ENCODE data around the gene PTPRR. TPM values are rescaled to one million over a fixed set of nuclear protein-coding genes. Genes with fewer than 3 reads are reported as not detected.

Gene PTPRR
- total RNA-seq, 2 donors from 2014 or later = 0.33 to 0.78 TPM

GRCh38 chr12:70928071-70928470 is 7.5 kb upstream of the PTPRR start:
- no peaks in the 10 kb centered on the region for H3K36me3 ChIP-seq (replicated peaks in 1 of 2; ENCODE audit: insufficient read depth in 1 of 2, low read depth in 2 of 2)
- no peaks in the 10 kb centered on the region for H3K9me3 ChIP-seq
- 81 to 90% methylated on average over 1 of the region's 1 CpG for WGBS, 2 donors
- no peaks in the 10 kb centered on the region for H3K4me1 ChIP-seq
- no peaks in the 10 kb centered on the region for H3K27me3 ChIP-seq
- no peak for DNase-seq
- intact Hi-C loops (cut with DNase I) = no loop called here
- TF ChIP-seq, protein P1, sequence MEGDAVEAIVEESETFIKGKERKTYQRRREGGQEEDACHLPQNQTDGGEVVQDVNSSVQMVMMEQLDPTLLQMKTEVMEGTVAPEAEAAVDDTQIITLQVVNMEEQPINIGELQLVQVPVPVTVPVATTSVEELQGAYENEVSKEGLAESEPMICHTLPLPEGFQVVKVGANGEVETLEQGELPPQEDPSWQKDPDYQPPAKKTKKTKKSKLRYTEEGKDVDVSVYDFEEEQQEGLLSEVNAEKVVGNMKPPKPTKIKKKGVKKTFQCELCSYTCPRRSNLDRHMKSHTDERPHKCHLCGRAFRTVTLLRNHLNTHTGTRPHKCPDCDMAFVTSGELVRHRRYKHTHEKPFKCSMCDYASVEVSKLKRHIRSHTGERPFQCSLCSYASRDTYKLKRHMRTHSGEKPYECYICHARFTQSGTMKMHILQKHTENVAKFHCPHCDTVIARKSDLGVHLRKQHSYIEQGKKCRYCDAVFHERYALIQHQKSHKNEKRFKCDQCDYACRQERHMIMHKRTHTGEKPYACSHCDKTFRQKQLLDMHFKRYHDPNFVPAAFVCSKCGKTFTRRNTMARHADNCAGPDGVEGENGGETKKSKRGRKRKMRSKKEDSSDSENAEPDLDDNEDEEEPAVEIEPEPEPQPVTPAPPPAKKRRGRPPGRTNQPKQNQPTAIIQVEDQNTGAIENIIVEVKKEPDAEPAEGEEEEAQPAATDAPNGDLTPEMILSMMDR (IDR thresholded peaks at IDR 0.05) = no peak
- TF ChIP-seq POLR2A (IDR thresholded peaks at IDR 0.05) = no peak
- H3K27ac ChIP-seq = no peak overlapping the region
- no peak overlapping the region for H3K4me3 ChIP-seq
- ATAC-seq = no peak

DNA sequence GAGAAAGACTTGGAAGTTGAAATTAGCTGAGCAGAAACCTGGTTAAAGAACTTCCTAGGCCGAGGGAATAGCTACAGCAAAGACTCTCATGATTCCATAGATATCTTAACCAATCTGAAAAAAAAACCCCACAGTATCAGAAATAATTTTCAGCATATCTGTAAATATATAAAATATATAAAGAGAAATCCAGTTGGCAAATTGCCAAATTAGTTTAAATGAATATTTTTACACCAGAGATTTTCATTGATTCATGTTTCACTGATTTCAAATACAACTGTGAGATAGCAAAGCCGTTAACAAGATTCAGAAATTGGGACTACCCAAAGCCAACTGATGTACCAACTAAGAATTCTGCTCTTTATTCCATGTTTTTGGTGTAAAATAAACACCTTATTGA is 6.8 kb upstream of the PTPRR start:
- 75 to 77% methylated on average over 2 of the region's 2 CpGs for WGBS, 2 donors
- TF ChIP-seq, protein P1 (IDR thresholded peaks at IDR 0.05) = no peak
- no peak for TF ChIP-seq POLR2A (IDR thresholded peaks at IDR 0.05)
- intact Hi-C loops (cut with DNase I) = no loop called here
- Histone ChIP-seq H3K4me3 (no peak overlapping the region), H3K27me3 (no peaks in the 10 kb centered on the region), H3K27ac (no peak overlapping the region), H3K4me1 (no peaks in the 10 kb centered on the region), H3K36me3 (replicated peaks in 1 of 2; ENCODE audit: insufficient read depth in 1 of 2, low read depth in 2 of 2) (no peaks in the 10 kb centered on the region), H3K9me3 (no peaks in the 10 kb centered on the region)
- no peak for DNase-seq
- no peak for ATAC-seq

DNA sequence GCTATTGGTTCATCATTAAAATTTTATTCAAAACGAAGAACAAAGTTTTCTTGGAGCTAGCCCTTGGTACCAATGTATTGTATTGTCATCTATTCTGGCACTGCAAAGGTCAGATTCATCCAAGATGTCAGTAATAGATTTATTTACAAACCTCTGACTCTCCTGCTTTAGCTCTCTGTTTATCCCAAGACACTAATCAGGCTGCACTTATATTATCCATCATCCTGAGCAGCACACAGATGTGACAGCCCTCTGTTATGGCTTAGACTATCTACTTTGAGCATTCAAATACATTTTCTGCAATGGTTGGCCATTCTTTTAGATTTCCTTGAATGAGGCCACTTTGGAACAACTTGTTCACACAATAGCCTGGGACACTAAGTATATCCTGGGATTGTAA is 5.0 kb upstream of the PTPRR start:
- intact Hi-C loops (cut with DNase I) = no loop called here
- H3K27ac ChIP-seq = no peak overlapping the region
- WGBS, 2 donors = 41 to 43% methylated on average over 1 of the region's 1 CpG
- ATAC-seq (no peak), DNase-seq (no peak)
- no peaks in the 10 kb centered on the region for H3K9me3 ChIP-seq
- no peak overlapping the region for H3K4me3 ChIP-seq
- no peaks in the 10 kb centered on the region for H3K36me3 ChIP-seq (replicated peaks in 1 of 2; ENCODE audit: insufficient read depth in 1 of 2, low read depth in 2 of 2)
- no peak for TF ChIP-seq POLR2A (IDR thresholded peaks at IDR 0.05)
- TF ChIP-seq, protein P1 (IDR thresholded peaks at IDR 0.05) = no peak
- no peaks in the 10 kb centered on the region for H3K27me3 ChIP-seq
- H3K4me1 ChIP-seq = no peaks in the 10 kb centered on the region

DNA sequence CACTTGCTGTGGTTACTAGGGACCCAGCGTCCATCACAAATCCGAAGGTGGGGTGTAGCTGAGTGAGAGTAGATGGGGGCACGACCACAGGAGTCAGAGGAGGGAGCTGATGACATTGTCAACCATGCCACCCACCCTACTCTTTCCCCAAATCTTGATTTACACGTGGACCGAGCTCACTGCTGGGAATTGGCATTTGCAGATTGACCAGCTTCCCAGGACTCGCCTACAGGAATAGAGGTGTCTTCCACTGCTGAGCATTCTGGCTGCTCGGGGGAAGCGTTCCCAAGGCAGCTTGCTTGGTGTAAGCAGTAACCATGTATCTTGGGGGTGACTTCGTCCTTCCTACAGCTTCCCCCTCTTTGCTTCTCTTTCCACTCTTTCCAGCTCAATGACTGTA is 353 bp upstream of the PTPRR start:
- Histone ChIP-seq H3K4me3 (no peak overlapping the region), H3K4me1 (peaks cover 8% of the 10 kb centered on the region), H3K36me3 (replicated peaks in 1 of 2; ENCODE audit: insufficient read depth in 1 of 2, low read depth in 2 of 2) (no peaks in the 10 kb centered on the region), H3K9me3 (no peaks in the 10 kb centered on the region), H3K27me3 (peaks cover 0 to 7% of the 10 kb centered on the region in 2 donors), H3K27ac (no peak overlapping the region)
- intact Hi-C loops (cut with DNase I) = no loop called here
- WGBS, 2 donors = 23 to 28% methylated on average over 9 of the region's 9 CpGs
- DNase-seq (no peak), ATAC-seq (no peak)
- TF ChIP-seq, protein P1 (IDR thresholded peaks at IDR 0.05) = no peak
- TF ChIP-seq POLR2A (IDR thresholded peaks at IDR 0.05) = no peak

GRCh38 chr12:70919597-70920035 is 922 bp downstream of the PTPRR start:
- H3K36me3 ChIP-seq (replicated peaks in 1 of 2; ENCODE audit: insufficient read depth in 1 of 2, low read depth in 2 of 2) = no peaks in the 10 kb centered on the region
- intact Hi-C loops (cut with DNase I) = no loop called here
- 12 to 13% methylated on average over 10 of the region's 10 CpGs for WGBS, 2 donors
- no peak overlapping the region for H3K4me3 ChIP-seq
- peaks cover 0 to 7% of the 10 kb centered on the region in 2 donors for H3K27me3 ChIP-seq
- no peak for ATAC-seq
- no peak for TF ChIP-seq POLR2A (IDR thresholded peaks at IDR 0.05)
- TF ChIP-seq, protein P1 (IDR thresholded peaks at IDR 0.05) = no peak
- DNase-seq = no peak
- H3K9me3 ChIP-seq = no peaks in the 10 kb centered on the region
- no peak overlapping the region for H3K27ac ChIP-seq
- H3K4me1 ChIP-seq = peaks cover 8% of the 10 kb centered on the region

Data from body of pancreas (tissue), 4 donors.